Sigmoid colon (tissue), 7 donors: ENCODE results near the gene KIF5C. TPM values are rescaled to one million over a fixed set of nuclear protein-coding genes. Genes with fewer than 3 reads are reported as not detected.

ENCODE experiments used
- DNase-seq: peaks from one replicate; pipeline ENCODE4 v3.0.0-alpha.2; 2019
- H3K27ac ChIP-seq, 4 donors: fragments of 200-600 bp; sonication (generic); one replicate each; pipeline ENCODE4 v1.5.1; 2016 to 2019; ENCODE audit warnings: mild to moderate bottlenecking in 1 of 4
- H3K27me3 ChIP-seq, 3 donors: fragments of 200-600 bp; sonication (generic); one replicate each; pipeline ENCODE4 v1.5.1; 2019; ENCODE audit warnings: mild to moderate bottlenecking in 1 of 3
- H3K36me3 ChIP-seq, 4 donors: fragments of 200-600 bp; sonication (generic); one replicate each; pipeline ENCODE4 v1.5.1; 2016 to 2019
- H3K4me1 ChIP-seq, 4 donors: fragments of 200-600 bp; sonication (generic); one replicate each; pipeline ENCODE4 v1.5.1; 2017 to 2019
- H3K4me3 ChIP-seq, 4 donors: fragments of 200-600 bp; sonication (generic); one replicate each; pipeline ENCODE4 v1.5.1; 2017 to 2019; ENCODE audit warnings: mild to moderate bottlenecking in 2 of 4, moderate library complexity in 1 of 4
- H3K9me3 ChIP-seq, 4 donors: fragments of 200-600 bp in 3 of 4; sonication (generic) in 3 of 4; one replicate each; pipeline versions ENCODE4 v1.5.1 to v1.6.1; 2013 to 2019
- EP300 ChIP-seq, 4 donors: sonication (generic); formaldehyde crosslinking; IDR thresholded peaks; one replicate each; pipeline ENCODE4 v1.6.1; 2017; ENCODE audit warnings: antibody characterized with exemption in 4 of 4
- POLR2A ChIP-seq, 2 donors: fragments of 450-650 bp; IDR thresholded peaks; one replicate each; pipeline ENCODE4 v1.6.1; 2016; ENCODE audit warnings: antibody characterized with exemption in 2 of 2, mild to moderate bottlenecking in 2 of 2, moderate library complexity in 2 of 2
- POLR2AphosphoS5 ChIP-seq, 4 donors: sonication (generic); formaldehyde crosslinking; IDR thresholded peaks; one replicate each; pipeline ENCODE4 v1.6.1; 2017; ENCODE audit warnings: antibody characterized with exemption in 4 of 4
- WGBS, 2 donors: extraction: QIAGEN DNeasy Blood & Tissue Kit; methylation state at CpG; one replicate each; pipeline ENCODE4 v1.1.7; 2013; 5-methylcytosine and 5-hydroxymethylcytosine counted together
- intact Hi-C: fragments of 100-400 bp; cut with DNase I; formaldehyde crosslinking; loops from one replicate; pipeline ENCODE4 v1.15.1; 2023
- polyA plus RNA-seq, 3 donors: library from polyadenylated mRNA; stranded (reverse); fragments of 200-250 nt; gene quantifications; one replicate each; pipeline ENCODE4 v1.2.3, GENCODE V29; 2013
- total RNA-seq, 4 donors: library from RNA; depleted of rRNA; stranded (reverse); fragments of >200 nt; gene quantifications; one replicate each; pipeline ENCODE4 v1.1.0, GENCODE V29; 2016
- TF ChIP-seq, protein P1 (sequence below), 4 experiments: fragments of 450-650 bp in 3 of 4; fragments of 200-600 bp in 1 of 4; IDR thresholded peaks; one replicate each; pipeline ENCODE4 v1.5.1; 2016 to 2019; ENCODE audit warnings: antibody characterized with exemption in 4 of 4, mild to moderate bottlenecking in 3 of 4, moderate library complexity in 2 of 4
- donor health status: healthy with polysubstance abuse.
- donor health status: Bipolar disorder and iron deficiency.
- donor health status: healthy.

The KIF5C gene
- total and polyA plus RNA-seq, 7 donors: 0.23 to 11.1 (median 7.3) TPM

DNA sequence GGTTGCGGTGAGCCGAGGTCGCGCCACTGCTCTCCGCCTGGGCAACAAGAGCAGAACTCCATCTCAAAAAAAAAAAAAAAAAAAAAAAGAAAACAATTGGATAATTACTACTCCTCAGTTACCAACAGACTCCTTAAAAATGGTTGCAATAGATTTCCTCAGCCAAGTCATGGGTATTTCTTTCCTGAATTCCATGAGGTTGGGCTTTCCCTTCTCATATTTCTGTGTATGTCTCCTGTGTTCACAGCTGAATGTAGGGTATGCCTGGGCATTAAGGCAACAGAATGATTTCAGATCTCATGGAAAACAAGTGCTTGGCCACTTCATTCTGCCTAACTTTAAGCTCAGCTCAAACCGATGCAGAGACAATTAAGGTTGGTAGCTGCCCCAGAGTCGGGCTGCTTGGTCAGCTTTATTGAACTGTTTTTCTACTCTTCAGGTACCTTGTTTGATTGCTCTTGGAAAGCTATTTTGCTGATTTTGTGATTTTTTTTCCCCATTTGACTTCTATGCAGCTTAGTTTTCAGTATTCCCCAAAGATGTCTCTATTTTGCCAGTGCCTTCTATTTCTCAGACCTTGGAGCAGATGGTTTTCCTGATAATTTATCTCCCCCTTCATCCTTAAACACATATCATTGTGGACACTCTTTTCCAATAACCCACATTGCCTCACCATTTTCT is 24.8 kb downstream of the KIF5C start:
- intact Hi-C loops: no loop called here

DNA sequence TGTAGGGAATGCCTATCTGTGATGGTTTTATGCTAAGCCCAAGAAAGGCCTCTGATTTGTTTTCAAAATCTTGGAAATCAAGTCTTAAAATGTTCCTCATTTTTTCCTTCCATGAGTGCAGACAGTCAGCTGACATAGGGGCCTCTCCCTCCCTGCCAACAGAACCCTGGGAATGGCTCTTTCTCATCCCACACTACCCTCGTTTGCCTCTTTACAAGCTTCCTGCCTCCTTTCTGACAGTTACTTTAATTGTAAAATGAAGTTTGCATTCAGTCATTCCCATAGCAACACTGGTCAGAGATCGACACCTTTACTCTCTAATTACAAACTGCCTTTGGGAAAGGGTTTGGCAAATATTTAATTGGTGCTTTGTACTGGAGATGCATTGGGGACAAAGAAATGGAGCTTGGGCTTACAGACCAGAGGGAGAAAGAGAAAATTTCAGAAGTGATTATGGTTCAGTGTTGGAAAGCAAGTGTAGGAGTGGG is 25.4 kb downstream of the KIF5C start:
- 17 to 60% methylated on average over 2 of the region's 2 CpGs for whole genome bisulfite sequencing, 2 donors
- no peak for DNase-seq
- Histone ChIP-seq H3K4me1 (no peaks in the 10 kb centered on the region), H3K9me3 (no peaks in the 10 kb centered on the region), H3K27ac (no peak overlapping the region), H3K27me3 (no peaks in the 10 kb centered on the region), H3K4me3 (no peak overlapping the region), H3K36me3 (no peaks in the 10 kb centered on the region)
- intact Hi-C loops: no loop called here
- TF ChIP-seq POLR2A (IDR thresholded peaks at IDR 0.05) (no peak), EP300 (IDR thresholded peaks at IDR 0.05) (no peak), POLR2AphosphoS5 (IDR thresholded peaks at IDR 0.05) (no peak)
- TF ChIP-seq, protein P1, sequence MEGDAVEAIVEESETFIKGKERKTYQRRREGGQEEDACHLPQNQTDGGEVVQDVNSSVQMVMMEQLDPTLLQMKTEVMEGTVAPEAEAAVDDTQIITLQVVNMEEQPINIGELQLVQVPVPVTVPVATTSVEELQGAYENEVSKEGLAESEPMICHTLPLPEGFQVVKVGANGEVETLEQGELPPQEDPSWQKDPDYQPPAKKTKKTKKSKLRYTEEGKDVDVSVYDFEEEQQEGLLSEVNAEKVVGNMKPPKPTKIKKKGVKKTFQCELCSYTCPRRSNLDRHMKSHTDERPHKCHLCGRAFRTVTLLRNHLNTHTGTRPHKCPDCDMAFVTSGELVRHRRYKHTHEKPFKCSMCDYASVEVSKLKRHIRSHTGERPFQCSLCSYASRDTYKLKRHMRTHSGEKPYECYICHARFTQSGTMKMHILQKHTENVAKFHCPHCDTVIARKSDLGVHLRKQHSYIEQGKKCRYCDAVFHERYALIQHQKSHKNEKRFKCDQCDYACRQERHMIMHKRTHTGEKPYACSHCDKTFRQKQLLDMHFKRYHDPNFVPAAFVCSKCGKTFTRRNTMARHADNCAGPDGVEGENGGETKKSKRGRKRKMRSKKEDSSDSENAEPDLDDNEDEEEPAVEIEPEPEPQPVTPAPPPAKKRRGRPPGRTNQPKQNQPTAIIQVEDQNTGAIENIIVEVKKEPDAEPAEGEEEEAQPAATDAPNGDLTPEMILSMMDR (IDR thresholded peaks at IDR 0.05): no peak

More for the DNA sequence above, 24.8 kb downstream of the KIF5C start:
- Histone ChIP-seq H3K9me3 (no peaks in the 10 kb centered on the region), H3K27me3 (no peaks in the 10 kb centered on the region), H3K36me3 (no peaks in the 10 kb centered on the region), H3K4me1 (no peaks in the 10 kb centered on the region), H3K4me3 (no peak overlapping the region), H3K27ac (no peak overlapping the region)
- TF ChIP-seq POLR2A (IDR thresholded peaks at IDR 0.05) (no peak), EP300 (IDR thresholded peaks at IDR 0.05) (no peak), POLR2AphosphoS5 (IDR thresholded peaks at IDR 0.05) (no peak)
- TF ChIP-seq, protein P1 (IDR thresholded peaks at IDR 0.05): no peak
- DNase-seq: no peak
- 96 to 97% methylated on average over 7 of the region's 7 CpGs for WGBS, 2 donors

DNA sequence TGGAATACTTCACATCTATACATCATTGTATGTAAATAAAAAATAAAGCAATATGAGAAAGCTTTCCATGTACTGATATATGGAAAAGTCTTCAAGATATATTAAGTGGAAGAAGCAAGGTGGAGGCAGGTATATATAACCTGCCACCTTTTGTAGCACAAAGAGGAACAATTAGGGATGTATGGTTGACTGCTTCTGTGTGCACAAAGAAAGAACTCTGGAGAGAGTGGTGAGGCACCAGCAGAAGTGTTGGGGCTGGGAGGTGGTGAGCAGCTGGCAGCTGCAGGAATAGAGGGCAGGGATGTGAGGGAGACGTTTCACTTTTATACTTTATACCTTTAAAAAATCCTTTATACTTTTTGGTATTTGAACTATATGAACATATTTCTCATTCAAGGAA is 26.1 kb downstream of the KIF5C start:
- no peak for DNase-seq
- intact Hi-C loops: no loop called here
- 33 to 46% methylated on average over 1 of the region's 1 CpG for WGBS, 2 donors

DNA sequence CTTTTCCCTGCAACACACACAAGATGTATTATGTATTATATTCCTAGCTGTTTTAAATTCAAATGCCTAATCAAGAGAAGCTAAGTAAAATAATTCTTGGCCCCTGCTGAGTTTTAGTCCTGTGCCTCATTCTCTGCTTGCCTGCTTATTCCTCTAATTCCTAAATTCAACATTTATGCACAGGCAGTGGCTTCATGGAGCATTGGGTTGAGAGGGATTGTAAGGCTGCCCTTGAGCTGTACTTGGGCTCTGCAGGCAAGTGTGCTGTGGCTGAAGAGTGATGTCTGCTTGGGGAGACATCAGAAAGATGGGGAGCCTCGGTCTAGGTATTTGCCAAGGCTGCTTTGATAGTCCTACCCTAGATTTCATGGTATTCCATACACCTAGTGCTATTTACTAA is 27.8 kb downstream of the KIF5C start:
- no peak overlapping the region for H3K4me3 ChIP-seq
- intact Hi-C loops: no loop called here
- H3K27me3 ChIP-seq: no peaks in the 10 kb centered on the region
- 94% methylated on average over 1 of the region's 1 CpG for WGBS, 2 donors
- no peak overlapping the region for H3K27ac ChIP-seq
- peaks cover 0 to 4% (median 0%) of the 10 kb centered on the region in 4 donors for H3K9me3 ChIP-seq
- DNase-seq: no peak
- TF ChIP-seq, protein P1 (IDR thresholded peaks at IDR 0.05): no peak
- TF ChIP-seq EP300 (IDR thresholded peaks at IDR 0.05) (no peak), POLR2AphosphoS5 (IDR thresholded peaks at IDR 0.05) (no peak), POLR2A (IDR thresholded peaks at IDR 0.05) (no peak)
- H3K4me1 ChIP-seq: no peaks in the 10 kb centered on the region
- no peaks in the 10 kb centered on the region for H3K36me3 ChIP-seq

More for the DNA sequence above, 26.1 kb downstream of the KIF5C start:
- H3K4me3 ChIP-seq: no peak overlapping the region
- no peaks in the 10 kb centered on the region for H3K36me3 ChIP-seq
- TF ChIP-seq, protein P1 (IDR thresholded peaks at IDR 0.05): no peak
- TF ChIP-seq POLR2A (IDR thresholded peaks at IDR 0.05) (no peak), EP300 (IDR thresholded peaks at IDR 0.05) (no peak), POLR2AphosphoS5 (IDR thresholded peaks at IDR 0.05) (no peak)
- no peaks in the 10 kb centered on the region for H3K9me3 ChIP-seq
- no peak overlapping the region for H3K27ac ChIP-seq
- no peaks in the 10 kb centered on the region for H3K4me1 ChIP-seq
- H3K27me3 ChIP-seq: no peaks in the 10 kb centered on the region
